ENCODE results near the gene SH2D5.

DNA sequence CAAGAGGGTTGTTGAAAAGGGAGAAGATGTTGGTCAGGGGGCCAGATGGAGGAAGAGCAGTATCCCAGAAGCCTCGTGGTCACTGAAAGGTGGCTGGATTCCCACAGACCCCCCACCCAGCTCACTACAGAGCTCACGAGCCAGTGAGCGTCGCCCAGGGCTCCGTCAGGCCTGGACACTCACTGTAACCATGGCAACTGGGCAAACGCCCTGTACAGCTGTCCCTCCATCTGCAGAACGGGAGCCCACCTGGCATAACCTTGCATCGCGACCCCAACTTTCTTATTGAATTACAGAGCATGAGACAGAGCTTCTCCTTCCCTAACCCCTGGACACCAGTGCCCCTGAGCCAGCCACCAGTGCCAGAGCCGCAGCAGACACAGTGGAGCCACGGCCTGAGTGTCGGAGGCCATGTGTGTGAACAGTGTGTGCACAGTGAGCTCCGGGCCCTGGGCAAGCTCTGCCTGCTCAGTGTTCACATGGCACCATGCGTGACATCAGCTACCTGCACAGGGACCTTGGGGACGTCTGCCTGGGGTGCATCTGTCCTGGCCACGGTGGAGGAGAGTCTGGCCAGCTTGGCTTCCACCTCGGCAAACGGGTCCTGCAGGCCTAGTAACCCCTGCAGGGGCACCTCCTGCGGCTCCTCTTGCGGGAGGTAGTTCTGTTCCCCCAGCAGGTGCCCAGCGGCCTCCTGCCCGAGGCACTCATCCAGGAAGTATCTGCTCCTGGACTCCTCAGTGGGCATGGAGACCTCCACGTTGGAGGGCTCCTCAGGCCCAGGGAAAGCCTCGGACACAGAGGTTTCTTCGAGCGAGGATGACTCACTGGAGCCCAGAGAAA is 45.4 kb downstream of the SH2D5 start:
- TF ChIP-seq CTCF (IDR thresholded peaks at IDR 0.05; ENCODE audit: insufficient read depth, low read length) (no peak), POLR2AphosphoS5 (IDR thresholded peaks at IDR 0.05; ENCODE audit: low read depth) (no peak), REST (IDR thresholded peaks at IDR 0.05; ENCODE audit: insufficient replicate concordance, low read depth) (no peak), GABPA (IDR thresholded peaks at IDR 0.05; ENCODE audit: low read depth) (no peak)
